ENCODE results near the gene AQP3. TPM values are rescaled to one million over a fixed set of nuclear protein-coding genes. Genes with fewer than 3 reads are reported as not detected.

AQP3 gene
- total and polyA plus RNA-seq, 2 of the 8 experiments (the other 6 are each of a cell fraction or from before 2014, with no cell fraction given) = 2.6 to 7.6 TPM

GRCh38 chr9:33443464-33444154, 3.8 kb downstream of the AQP3 start:
- Histone ChIP-seq H3K9me3 (ENCODE audit: insufficient read depth in 2 of 2, low read depth in 1 of 2, low read length in 1 of 2) (no peaks in the 10 kb centered on the region), H3K36me3 (ENCODE audit: control insufficient read depth in 2 of 4, insufficient read depth in 4 of 4, low read length in 3 of 4) (no peaks in the 10 kb centered on the region), H2BK12ac (ENCODE audit: low read depth, low read length) (no peak overlapping the region), H2AK5ac (ENCODE audit: low read depth, low read length) (no peak overlapping the region), H3K27ac (ENCODE audit: low read depth, low read length) (no peak overlapping the region), H3K79me2 (ENCODE audit: control insufficient read depth in 1 of 2, insufficient read depth in 2 of 2, low read length in 2 of 2) (no peaks in the 10 kb centered on the region), H3K18ac (ENCODE audit: extremely low read depth, low read length) (peak overlapping the region; percentile 48), H4K8ac (ENCODE audit: extremely low read depth, insufficient read depth, low read length) (no peak overlapping the region; the same call in 1 of the 2 replicates), H3K14ac (ENCODE audit: insufficient read length) (no peak overlapping the region), H3K79me1 (ENCODE audit: low read depth, low read length) (no peaks in the 10 kb centered on the region), H3K4me3 (ENCODE audit: extremely low read depth in 1 of 4, insufficient read depth in 2 of 4, low read depth in 3 of 4, low read length in 4 of 4) (no peak overlapping the region), H4K5ac (ENCODE audit: insufficient read length, low read depth, low read length) (no peak overlapping the region), H3K4me2 (ENCODE audit: insufficient read depth in 1 of 2, low read depth in 2 of 2, low read length in 2 of 2) (peak overlapping the region in 1 of 2 experiments; percentile 1; a peak in 1 of 4 replicates), H3K4ac (replicated peaks; ENCODE audit: insufficient read length, low read depth, low read length) (no peak overlapping the region), H3K9ac (replicated peaks in 1 of 4; ENCODE audit: extremely low read depth in 1 of 4, low read depth in 3 of 4, low read length in 3 of 4) (no peak overlapping the region), H3K23me2 (ENCODE audit: low read depth, low read length) (peaks cover 10% of the 10 kb centered on the region; the same call in 1 of the 2 replicates), H2BK20ac (ENCODE audit: low read length) (peak overlapping the region; percentile 48; the same call in 1 of the 2 replicates), H2BK120ac (replicated peaks; ENCODE audit: low read depth, low read length) (no peak overlapping the region), H3K4me1 (replicated peaks in 1 of 4; ENCODE audit: control insufficient read depth in 3 of 4, insufficient read depth in 4 of 4, low read length in 3 of 4) (peaks cover 0 to 33% (median 19%) of the 10 kb centered on the region in 4 experiments; a peak in 5 of 7 replicates), H4K91ac (replicated peaks; ENCODE audit: insufficient read length, low read length) (no peak overlapping the region), H2BK15ac (ENCODE audit: low read length) (peak overlapping the region; percentile 72; the same call in 1 of the 2 replicates), H2AFZ (ENCODE audit: low read length) (no peak overlapping the region), H3K23ac (ENCODE audit: insufficient read length) (no peak overlapping the region), H2BK5ac (ENCODE audit: low read depth, low read length) (no peak overlapping the region), H3K27me3 (replicated peaks in 1 of 4; ENCODE audit: control insufficient read depth in 3 of 4, extremely low read depth in 1 of 4, insufficient read depth in 3 of 4, low read length in 3 of 4) (peaks cover 0 to 21% (median 12%) of the 10 kb centered on the region in 4 experiments; a peak in 5 of 7 replicates), H4K20me1 (replicated peaks in 1 of 2; ENCODE audit: control insufficient read depth in 1 of 2, insufficient read depth in 2 of 2, low read length in 2 of 2) (no peaks in the 10 kb centered on the region), H3K56ac (replicated peaks; ENCODE audit: insufficient read length, low read depth, low read length) (no peak overlapping the region)
- FAIRE-seq = no peak
- POLR2A ChIA-PET (ENCODE audit: partially characterized antibody) = interaction anchor here (0.8 to 2.7 kb wide), 4 partner anchors 9 to 14 kb away, joined by 3 to 8 read pairs (median 4); no protein-coding TSS in a partner anchor
- 78% methylated on average over 9 of the region's 10 CpGs; no CpG with 5 or more reads in 1 of the 2 experiments for WGBS, 2 experiments (ENCODE audit: extremely low coverage in 1 of 2, insufficient coverage in 1 of 2, insufficient read length in 1 of 2, insufficient replicate concordance in 2 of 2, low coverage in 1 of 2, low lambda C conversion rate in 2 of 2, missing lambda C conversion rate in 1 of 2)
- no peak for DNase-seq (ENCODE audit: low read depth in 1 of 2, low spot score in 2 of 2)
- TF ChIP-seq TEAD4 (IDR thresholded peaks at IDR 0.05; ENCODE audit: low read depth, low read length) = 0 out of 2 replicates have a peak, but pooled peaks have one; percentile 47
- TF ChIP-seq E2F6 (IDR thresholded peaks at IDR 0.05) = 0 out of 2 replicates have a peak, but pooled peaks have one; percentile 0
- TF ChIP-seq POU5F1 (IDR thresholded peaks at IDR 0.05; ENCODE audit: low read depth, low read length) = no peak
- TF ChIP-seq RNF2 (IDR thresholded peaks at IDR 0.05; ENCODE audit: borderline replicate concordance, low read depth, low read length, missing control alignments, poor library complexity, severe bottlenecking) = no peak
- TF ChIP-seq KDM4A (IDR thresholded peaks at IDR 0.05; ENCODE audit: low read depth, low read length, severe bottlenecking) = no peak
- TF ChIP-seq CHD2 (IDR thresholded peaks at IDR 0.05; ENCODE audit: low read length) = no peak
- CTCF ChIA-PET (ENCODE audit: partially characterized antibody) = interaction anchor here (1.2 to 21.6 kb wide), 6 partner anchors 9 to 81 kb away, joined by 3 to 358 read pairs (median 33); partner anchors contain the start of genes ANKRD18B and NOL6
